Measurements from ENCODE around the gene GPX4.

GRCh38 chr19:1106841-1107660 lies 3.3 kb downstream of the GPX4 start:
- TF ChIP-seq POLR2A (IDR thresholded peaks at IDR 0.05), result no peak
- TF ChIP-seq CTCF (IDR thresholded peaks at IDR 0.05), result peak in 1 of 4 donors; percentile 6
